ENCODE data around the gene PIEZO2. TPM values are rescaled to one million over a fixed set of nuclear protein-coding genes. Genes with fewer than 3 reads are reported as not detected.

The PIEZO2 gene
- total and polyA plus RNA-seq, 8 donors: 0.38 to 11.1 (median 3.0) TPM

- no peak for FAIRE-seq
Observed at GRCh38 chr18:11009869-11010268, 139.5 kb downstream of the PIEZO2 start.

GRCh38 chr18:11009147-11009546 lies 140.2 kb downstream of the PIEZO2 start:
- intact Hi-C loops (cut with DNase I): no loop called here
- H3K27ac ChIP-seq: no peak overlapping the region
- no peak for TF ChIP-seq CTCF (IDR thresholded peaks at IDR 0.05)
- no peaks in the 10 kb centered on the region for H3K27me3 ChIP-seq
- no peaks in the 10 kb centered on the region for H3K36me3 ChIP-seq
- no peak for DNase-seq
- H3K9me3 ChIP-seq: no peaks in the 10 kb centered on the region
- peaks cover 9 to 23% (median 12%) of the 10 kb centered on the region in 3 donors for H3K4me1 ChIP-seq
- ATAC-seq: no peak
- FAIRE-seq: no peak
- 85 to 87% methylated on average over 6 of the region's 6 CpGs for WGBS, 2 donors
- no peak overlapping the region for H3K4me3 ChIP-seq

More at GRCh38 chr18:11009869-11010268, 139.5 kb downstream of the PIEZO2 start:
- intact Hi-C loops (cut with DNase I): no loop called here
- Histone ChIP-seq H3K36me3 (no peaks in the 10 kb centered on the region), H3K27ac (no peak overlapping the region), H3K9me3 (no peaks in the 10 kb centered on the region), H3K4me1 (peaks cover 8 to 19% (median 9%) of the 10 kb centered on the region in 3 donors), H3K4me3 (no peak overlapping the region), H3K27me3 (no peaks in the 10 kb centered on the region)
- TF ChIP-seq CTCF (IDR thresholded peaks at IDR 0.05): no peak
- ATAC-seq: no peak
- WGBS, 2 donors: 74 to 87% methylated on average over 3 of the region's 3 CpGs
- DNase-seq: no peak

GRCh38 chr18:11008505-11008904 lies 140.9 kb downstream of the PIEZO2 start:
- ATAC-seq (no peak), FAIRE-seq (no peak), DNase-seq (no peak)
- 80 to 91% methylated on average over 3 of the region's 3 CpGs for WGBS, 2 donors
- TF ChIP-seq CTCF (IDR thresholded peaks at IDR 0.05): no peak
- peaks cover 9 to 23% (median 12%) of the 10 kb centered on the region in 3 donors for H3K4me1 ChIP-seq
- no peaks in the 10 kb centered on the region for H3K36me3 ChIP-seq
- no peaks in the 10 kb centered on the region for H3K27me3 ChIP-seq
- no peaks in the 10 kb centered on the region for H3K9me3 ChIP-seq
- no peak overlapping the region for H3K27ac ChIP-seq
- H3K4me3 ChIP-seq: no peak overlapping the region
- intact Hi-C loops (cut with DNase I): no loop called here

GRCh38 chr18:11005528-11005927 lies 143.8 kb downstream of the PIEZO2 start:
- Histone ChIP-seq H3K4me1 (peaks cover 9 to 23% (median 12%) of the 10 kb centered on the region in 3 donors), H3K27ac (peak overlapping the region; percentile 37 to 69 (median 62)), H3K4me3 (peak overlapping the region in 1 of 4 donors; percentile 14), H3K36me3 (no peaks in the 10 kb centered on the region), H3K27me3 (no peaks in the 10 kb centered on the region), H3K9me3 (no peaks in the 10 kb centered on the region)
- ATAC-seq (peak; percentile 97 to 99 (median 98)), DNase-seq (peak; percentile 61 to 88 (median 84)), FAIRE-seq (no peak)
- WGBS, 2 donors: 23 to 27% methylated on average over 5 of the region's 5 CpGs
- no peak for TF ChIP-seq CTCF (IDR thresholded peaks at IDR 0.05)
- intact Hi-C loops (cut with DNase I): no loop called here

GRCh38 chr18:11004951-11005350 lies 144.4 kb downstream of the PIEZO2 start:
- TF ChIP-seq CTCF (IDR thresholded peaks at IDR 0.05): no peak
- ATAC-seq: no peak
- Histone ChIP-seq H3K4me3 (peak overlapping the region in 1 of 4 donors; percentile 14), H3K4me1 (peaks cover 9 to 23% (median 12%) of the 10 kb centered on the region in 3 donors), H3K9me3 (no peaks in the 10 kb centered on the region), H3K27ac (peak overlapping the region; percentile 37 to 68 (median 62)), H3K36me3 (no peaks in the 10 kb centered on the region), H3K27me3 (no peaks in the 10 kb centered on the region)
- DNase-seq: no peak
- FAIRE-seq: no peak
- intact Hi-C loops (cut with DNase I): no loop called here
